HepG2 (cell line): Measurements from ENCODE around the gene ZFP36. TPM values are rescaled to one million over a fixed set of nuclear protein-coding genes. Genes with fewer than 3 reads are reported as not detected.
A peak's percentile ranks its signal among the peaks of the same experiment; 100 is the strongest.

Experiments used
- CEBPG ChIP-seq: IDR thresholded peaks from 2 replicates; pipeline ENCODE4 v1.6.1; 2016
- FIP1L1 ChIP-seq: fragments of 200-400 bp; formaldehyde crosslinking; IDR thresholded peaks from 2 replicates; pipeline ENCODE4 v1.6.1; 2018; ENCODE audit warnings: low read depth, mild to moderate bottlenecking, low read length, moderate library complexity, borderline replicate concordance; ENCODE audit not compliant: insufficient read depth
- HNF1A ChIP-seq, 2 experiments: sonication (generic) in 1 of 2; formaldehyde crosslinking in 1 of 2; IDR thresholded peaks; 2 replicates each; pipeline versions ENCODE4 v1.4.0 to v1.6.1; 2016 to 2020; ENCODE audit warnings: borderline replicate concordance in 1 of 2, low read depth in 1 of 2, mild to moderate bottlenecking in 1 of 2, missing genetic modification reagents in 1 of 2
- HNRNPLL ChIP-seq: fragments of 200-400 bp; formaldehyde crosslinking; IDR thresholded peaks from 2 replicates; pipeline ENCODE4 v1.6.1; 2017; ENCODE audit warnings: mild to moderate bottlenecking, low read depth, low read length; ENCODE audit not compliant: poor library complexity, severe bottlenecking
- NONO ChIP-seq, 2 experiments: fragments of 450-650 bp in 1 of 2; sonication (generic) in 1 of 2; formaldehyde crosslinking in 1 of 2; IDR thresholded peaks in 1 of 2; conservative IDR thresholded peaks in 1 of 2; 2 replicates each; pipeline versions ENCODE4 v1.6.1 to v1.8.0; 2017 to 2022; ENCODE audit warnings: mild to moderate bottlenecking in 1 of 2, missing genetic modification reagents in 1 of 2, moderate library complexity in 1 of 2
- SAP130 ChIP-seq: IDR thresholded peaks from 2 replicates; pipeline ENCODE4 v1.6.1; 2016; ENCODE audit warnings: low read depth
- SKI ChIP-seq: fragments of 450-650 bp; IDR thresholded peaks from one replicate; pipeline ENCODE4 v1.6.1; 2018; ENCODE audit warnings: mild to moderate bottlenecking; ENCODE audit not compliant: partially characterized antibody
- TFE3 ChIP-seq: IDR thresholded peaks from 2 replicates; pipeline ENCODE4 v1.6.1; 2016
- ZBTB1 ChIP-seq: sonication (generic); formaldehyde crosslinking; IDR thresholded peaks from 2 replicates; pipeline ENCODE4 v1.4.0; 2020; ENCODE audit warnings: missing genetic modification reagents, borderline replicate concordance
- ZBTB7A ChIP-seq: sonication (generic); formaldehyde crosslinking; IDR thresholded peaks from 2 replicates; pipeline ENCODE4 v1.8.0; 2022; ENCODE audit warnings: mild to moderate bottlenecking, missing genetic modification reagents
- ZC3H4 ChIP-seq: sonication (generic); formaldehyde crosslinking; IDR thresholded peaks from 2 replicates; pipeline ENCODE4 v1.4.0; 2020; ENCODE audit warnings: missing genetic modification reagents, borderline replicate concordance
- ZMYM3 ChIP-seq: sonication (generic); formaldehyde crosslinking; IDR thresholded peaks from 2 replicates; pipeline ENCODE4 v1.5.1; 2020; ENCODE audit warnings: mild to moderate bottlenecking, missing genetic modification reagents
- ZNF367 ChIP-seq: sonication (generic); formaldehyde crosslinking; IDR thresholded peaks from 2 replicates; pipeline ENCODE4 v1.4.0; 2020; ENCODE audit warnings: missing genetic modification reagents, borderline replicate concordance
- ZNF530 ChIP-seq: sonication (generic); formaldehyde crosslinking; IDR thresholded peaks from 2 replicates; pipeline ENCODE4 v1.5.0; 2020; ENCODE audit warnings: low read depth, mild to moderate bottlenecking, missing genetic modification reagents
- ZNF687 ChIP-seq: sonication (generic); formaldehyde crosslinking; IDR thresholded peaks from 2 replicates; pipeline ENCODE4 v1.5.1; 2020; ENCODE audit warnings: mild to moderate bottlenecking, missing genetic modification reagents, moderate library complexity
- ZNF740 ChIP-seq: sonication (generic); formaldehyde crosslinking; IDR thresholded peaks from 2 replicates; pipeline ENCODE4 v1.4.0; 2020; ENCODE audit warnings: missing genetic modification reagents
- ZNF816 ChIP-seq: sonication (generic); formaldehyde crosslinking; IDR thresholded peaks from 2 replicates; pipeline ENCODE4 v1.8.0; 2022; ENCODE audit warnings: missing genetic modification reagents, mild to moderate bottlenecking, borderline replicate concordance
- polyA plus RNA-seq, 8 experiments: library from polyadenylated mRNA; depleted of rRNA in 3 of 8; stranded (reverse) in 7 of 8; unstranded in 1 of 8; fragments of >200 nt; fragmentation: Illumina TruSeq in 4 of 8; extraction: Trizol in 4 of 8; gene quantifications; 2 replicates each; pipeline versions ENCODE4 v1.2.1 to v1.2.3, GENCODE V29; 2011 to 2016; ENCODE audit warnings: low read depth in 4 of 8, missing spikeins in 1 of 8, mixed read lengths in 1 of 8; ENCODE audit not compliant: insufficient read depth in 1 of 8
- total RNA-seq, 5 experiments: library from RNA; depleted of rRNA; stranded (reverse); fragments of >200 nt; fragmentation: Illumina TruSeq; extraction: Trizol; gene quantifications; 2 replicates each; pipeline ENCODE4 v1.2.3, GENCODE V29; 2016; ENCODE audit warnings: low read depth in 1 of 5

ZFP36 gene
- total and polyA plus RNA-seq, 2 of the 13 experiments (the other 11 are each of a cell fraction or from before 2014, with no cell fraction given), result 1.4 to 1.7 TPM

- TF ChIP-seq NONO (IDR thresholded peaks at IDR 0.05) (no peak), NONO (CRISPR knock-in tag; conservative IDR thresholded peaks at IDR 0.05) (peak; percentile 49; the same call in 1 of the 2 replicates), SAP130 (peak; percentile 70), SKI (peak; percentile 63), HNF1A (IDR thresholded peaks at IDR 0.05; ENCODE audit: low read depth) (0 out of 2 replicates have a peak, but pooled peaks have one; percentile 30), HNF1A (CRISPR knock-in tag; IDR thresholded peaks at IDR 0.05; ENCODE audit: borderline replicate concordance) (no peak), ZBTB1 (CRISPR knock-in tag) (no peak), ZNF816 (CRISPR knock-in tag) (peak; percentile 47; the same call in 1 of the 2 replicates), ZBTB7A (CRISPR knock-in tag) (peak; percentile 40; the same call in 1 of the 2 replicates), ZC3H4 (CRISPR knock-in tag) (0 out of 2 replicates have a peak, but pooled peaks have one; percentile 48), ZNF687 (CRISPR knock-in tag) (peak; percentile 58; the same call in 1 of the 2 replicates), CEBPG (CRISPR knock-in tag) (peak; percentile 40; the same call in 1 of the 2 replicates), ZNF530 (CRISPR knock-in tag) (no peak), FIP1L1 (no peak), ZNF740 (CRISPR knock-in tag) (no peak), HNRNPLL (no peak), ZNF367 (CRISPR knock-in tag) (no peak), ZMYM3 (CRISPR knock-in tag) (peak; percentile 40; the same call in 1 of the 2 replicates), TFE3 (0 out of 2 replicates have a peak, but pooled peaks have one; percentile 26)
Observed at GRCh38 chr19:39411081-39411831, 4.6 kb downstream of the ZFP36 start (continued).
